GM19193 (cell line): Measurements from ENCODE around the gene ANTXRL.

ENCODE experiments used
- POLR2A ChIP-seq: IDR thresholded peaks from 4 replicates; pipeline ENCODE4 v1.6.1; 2011; ENCODE audit not compliant: insufficient read depth, insufficient read length; ENCODE audit errors: extremely low read depth

ANTXRL gene

DNA sequence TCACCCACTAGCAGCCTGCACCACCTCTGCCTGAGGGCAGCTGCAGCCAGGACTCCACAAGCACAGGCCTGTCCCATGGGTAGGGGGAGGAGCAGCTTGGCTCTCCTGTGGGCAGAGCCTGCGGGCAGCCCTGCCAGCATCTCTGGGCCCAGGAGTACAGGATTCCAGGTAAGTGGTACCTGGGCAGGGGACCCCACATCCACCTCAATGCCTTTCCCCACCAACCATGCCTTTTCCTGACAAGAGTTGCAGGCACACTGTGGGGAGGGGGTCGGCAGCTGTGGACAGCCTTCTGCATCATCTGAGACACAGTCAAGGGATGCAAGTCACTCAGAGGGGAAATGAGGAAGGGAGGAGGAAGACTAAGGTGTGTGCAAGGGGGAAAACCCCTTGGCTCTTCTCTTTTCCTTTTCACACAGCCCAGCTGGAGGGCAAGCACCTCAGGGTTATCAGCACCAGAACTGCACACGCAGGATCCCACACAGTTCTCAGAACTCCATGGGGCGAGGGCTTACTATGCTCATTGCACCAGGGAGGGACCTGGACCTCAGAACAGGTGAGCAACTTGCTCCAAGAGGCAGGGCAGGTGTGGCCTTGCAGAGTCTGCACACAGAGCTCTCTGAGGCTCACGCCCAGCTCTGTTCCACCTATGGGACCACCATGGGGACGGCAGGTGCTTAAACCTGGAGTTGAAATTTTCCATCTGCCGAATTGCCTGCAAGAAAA, 16.5 kb upstream of the ANTXRL start:
- no peak for TF ChIP-seq POLR2A

DNA sequence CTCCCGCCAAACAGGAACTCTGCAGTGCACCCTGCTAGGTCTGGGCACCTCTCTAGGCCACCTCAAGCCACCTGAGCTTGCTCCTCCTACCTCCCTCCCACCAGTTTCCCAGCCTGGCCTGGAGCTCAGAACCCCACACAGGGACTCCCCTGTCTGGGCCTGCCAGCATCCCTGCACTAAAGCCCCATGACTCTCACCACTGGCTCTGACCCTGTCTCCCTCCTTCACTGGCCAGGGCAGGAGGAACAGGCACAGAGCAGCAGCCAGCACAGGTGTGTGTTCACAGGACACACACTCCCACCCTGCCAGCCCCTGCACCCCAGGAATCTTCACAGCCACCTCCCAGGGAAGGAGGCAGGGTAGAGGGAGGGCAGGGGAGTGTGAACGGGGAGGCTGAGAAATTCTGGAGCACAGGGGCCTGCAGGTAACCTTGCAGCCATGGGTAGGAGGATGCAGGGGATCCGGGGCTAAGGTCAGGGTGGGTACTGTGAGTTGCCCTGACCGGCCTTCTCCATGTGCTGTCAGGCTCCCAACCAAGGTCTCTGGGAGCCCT, 13.9 kb upstream of the ANTXRL start:
- TF ChIP-seq POLR2A: no peak

DNA sequence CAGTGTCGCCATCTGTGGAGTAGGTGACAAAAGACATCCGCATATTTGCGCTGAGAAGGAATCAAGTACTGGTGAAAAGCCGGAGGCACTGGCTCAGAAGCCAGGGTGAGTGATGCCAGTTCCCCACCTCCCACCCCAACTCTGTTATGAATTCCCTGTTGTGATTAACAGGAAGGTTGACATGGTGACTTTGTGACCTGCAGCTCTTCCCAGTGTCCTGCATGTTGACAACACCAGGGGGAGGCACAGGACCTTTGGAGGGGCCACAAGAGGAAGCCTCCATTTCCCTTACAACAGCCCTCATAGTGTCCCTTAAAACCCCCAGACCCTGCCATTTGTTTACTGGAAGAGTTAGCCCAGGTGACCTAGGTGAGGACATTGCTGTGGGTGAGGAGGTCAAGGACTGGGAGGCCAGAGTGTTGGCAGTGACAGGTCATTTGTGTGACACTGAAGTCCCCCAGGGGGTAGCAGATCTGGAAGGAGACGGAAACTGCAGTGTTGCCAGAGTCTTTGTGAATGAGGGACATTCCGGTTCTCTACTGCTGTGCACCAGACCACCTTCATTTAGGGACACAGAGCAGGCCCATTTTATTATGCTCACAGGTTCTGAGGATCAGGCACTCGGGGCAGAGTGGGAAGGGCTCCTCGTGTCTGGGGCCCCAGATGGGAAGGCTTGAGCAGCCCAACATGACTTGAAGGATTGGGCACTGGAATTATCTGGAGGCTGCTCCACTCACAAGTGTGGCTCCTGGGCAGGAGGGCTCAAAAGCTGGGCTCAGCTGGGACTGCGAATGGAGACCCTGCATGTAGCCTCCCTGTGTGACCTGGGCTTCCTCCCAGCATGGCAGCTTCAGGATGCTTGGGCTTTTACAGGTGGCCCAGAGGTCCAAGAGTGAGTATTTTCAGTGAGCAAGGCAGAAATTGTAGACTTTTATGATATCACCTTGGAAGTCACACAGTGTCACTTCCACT, 13.0 kb upstream of the ANTXRL start:
- TF ChIP-seq POLR2A: no peak

GRCh38 chr10:46277840-46278239, 9.0 kb upstream of the ANTXRL start:
- no peak for TF ChIP-seq POLR2A

DNA sequence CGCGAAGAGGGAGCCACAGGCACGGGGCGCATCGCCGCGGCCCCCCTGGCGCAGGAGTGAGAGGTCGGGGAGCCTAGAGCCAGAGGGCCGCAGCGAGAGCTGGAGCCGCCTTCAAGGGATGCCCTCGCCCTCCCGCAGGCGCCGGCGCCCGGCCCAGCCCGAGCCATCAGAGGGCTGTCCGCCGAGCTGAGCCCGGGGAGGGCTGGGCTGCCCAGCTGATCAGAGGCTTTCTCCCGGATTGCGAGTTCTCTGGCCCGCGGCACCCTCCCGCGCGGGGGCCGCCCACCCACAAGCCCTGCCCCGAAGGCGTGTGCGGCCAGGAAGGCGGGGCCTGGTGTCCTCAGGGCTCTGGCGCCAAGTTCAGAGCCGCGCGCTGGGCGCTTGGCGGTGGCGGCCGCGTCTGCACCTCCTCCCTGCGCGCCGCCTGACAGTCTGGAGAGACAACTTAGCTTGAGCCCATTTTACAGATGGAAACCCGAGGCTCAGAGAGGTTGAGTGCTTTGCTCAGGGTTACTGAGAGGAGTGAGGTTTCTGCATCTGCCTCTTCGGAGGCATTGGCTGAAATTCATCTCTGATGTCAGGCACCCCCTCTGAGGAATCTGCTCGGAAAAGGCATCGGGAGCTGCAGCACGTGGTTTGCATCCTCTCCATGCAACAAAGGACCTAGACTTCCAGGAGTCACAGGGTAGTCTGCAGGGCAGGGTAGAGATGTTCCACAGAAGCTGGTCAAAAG, 3.8 kb upstream of the ANTXRL start:
- no peak for TF ChIP-seq POLR2A

- TF ChIP-seq POLR2A: no peak
These were observed 3.1 kb upstream of the ANTXRL start for GRCh38 chr10:46283580-46284285.

DNA sequence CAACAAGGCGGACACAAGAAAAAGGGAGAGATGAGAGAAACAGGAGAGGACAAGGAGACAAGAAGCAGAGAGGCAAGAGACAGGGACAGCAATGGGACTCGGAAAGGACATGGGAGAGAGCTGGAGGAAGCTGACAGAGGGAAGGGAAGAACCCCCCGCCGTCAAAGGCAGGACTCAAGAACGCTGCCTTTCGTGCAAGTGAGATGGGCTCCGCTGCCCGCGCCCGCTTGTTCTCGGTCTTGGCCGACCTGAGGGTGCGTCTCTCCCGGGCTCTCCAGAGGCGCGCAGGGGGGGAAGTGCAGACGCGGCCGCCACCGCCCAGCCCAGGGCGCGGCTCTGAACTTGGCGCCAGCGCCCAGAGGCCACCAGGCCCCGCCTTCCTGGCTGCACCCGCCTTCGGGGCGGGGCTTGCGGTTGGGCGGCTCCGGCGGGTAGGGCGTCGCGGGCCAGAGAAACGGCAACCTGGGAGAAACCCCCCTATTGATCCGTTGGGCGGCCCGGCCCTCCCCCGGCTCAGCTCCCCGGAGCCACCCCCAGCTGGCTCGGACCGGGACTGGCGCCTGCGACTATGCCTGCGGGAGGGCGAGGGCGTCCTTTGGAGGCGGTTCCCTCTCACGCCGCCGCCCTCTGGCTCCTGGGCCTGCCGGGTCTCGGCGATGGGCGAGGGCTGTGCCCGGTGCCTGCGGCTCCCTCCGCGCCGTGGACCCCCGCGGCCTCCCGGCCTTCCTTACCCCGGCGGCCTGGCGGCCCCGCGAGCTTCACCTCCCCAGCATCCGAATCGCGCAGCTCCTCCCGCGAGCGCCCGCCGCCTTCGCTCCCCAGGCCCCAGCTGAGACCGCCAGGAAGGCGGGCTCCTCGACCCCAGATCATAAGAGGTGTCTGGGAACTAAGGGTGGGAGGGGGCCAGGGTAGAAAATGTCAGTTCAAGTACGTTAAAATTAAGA, 2.2 kb upstream of the ANTXRL start:
- no peak for TF ChIP-seq POLR2A

GRCh38 chr10:46285300-46285699, 1.5 kb upstream of the ANTXRL start:
- TF ChIP-seq POLR2A: no peak

DNA sequence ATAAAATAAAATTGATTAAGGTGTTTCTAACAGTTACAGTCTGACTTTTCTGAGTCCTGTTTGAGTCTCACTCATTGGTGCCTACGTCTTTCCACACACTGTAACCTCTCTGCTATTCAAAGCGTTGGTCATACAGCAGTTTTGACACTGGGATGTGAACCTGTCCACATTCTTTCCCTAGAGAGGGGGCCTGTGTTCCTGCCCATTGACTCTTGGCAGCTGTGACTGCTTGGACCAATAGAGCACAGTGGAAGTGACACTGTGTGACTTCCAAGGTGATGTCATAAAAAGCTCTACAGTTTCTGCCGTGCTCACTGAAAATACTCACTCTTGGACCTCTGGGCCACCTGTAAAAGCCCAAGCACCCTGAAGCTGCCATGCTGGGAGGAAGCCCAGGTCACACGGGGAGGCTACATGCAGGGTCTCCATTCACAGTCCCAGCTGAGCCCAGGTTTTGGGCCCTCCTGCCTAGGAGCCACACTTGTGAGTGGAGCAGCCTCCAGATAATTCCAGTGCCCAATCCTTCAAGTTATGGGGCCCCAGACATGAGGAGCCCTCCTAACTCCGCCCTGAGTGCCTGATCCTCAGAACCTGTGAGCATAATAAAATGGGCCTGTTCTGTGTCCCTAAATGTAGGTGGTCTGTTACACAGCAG, 704 bp upstream of the ANTXRL start:
- no peak for TF ChIP-seq POLR2A

GRCh38 chr10:46287846-46288477, 1.2 kb downstream of the ANTXRL start:
- TF ChIP-seq POLR2A: no peak

- no peak for TF ChIP-seq POLR2A
These were observed 1.9 kb downstream of the ANTXRL start for GRCh38 chr10:46288601-46289206.
